Measurements from ENCODE around the gene ERFE. TPM values are rescaled to one million over a fixed set of nuclear protein-coding genes. Genes with fewer than 3 reads are reported as not detected.
A peak's percentile ranks its signal among the peaks of the same experiment; 100 is the strongest.

The ERFE gene
- total RNA-seq, 4 donors from 2014 or later: 0.46 to 3.3 (median 1.3) TPM

DNA sequence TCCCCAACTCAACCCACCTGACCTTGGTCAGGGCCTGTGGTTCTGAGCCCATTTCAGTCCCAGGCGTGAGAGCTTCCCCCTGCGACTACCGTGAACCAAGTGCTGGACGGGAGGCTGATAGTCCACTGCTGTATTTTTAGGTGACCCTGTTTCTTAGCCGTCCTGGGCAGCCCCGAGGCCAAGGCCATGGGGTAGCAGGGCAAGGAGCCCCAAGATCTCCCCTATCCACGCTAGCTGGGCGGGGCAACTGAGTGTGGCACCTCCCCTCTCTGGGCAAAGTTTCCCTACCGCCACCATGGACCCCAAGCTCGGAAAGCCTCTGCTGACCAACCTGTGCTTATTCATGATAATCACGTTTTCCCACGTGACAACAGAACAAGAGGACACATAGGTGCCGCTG lies 20.9 kb upstream of the ERFE start:
- Histone ChIP-seq H3K27ac (peak overlapping the region; percentile 91 to 100 (median 98)), H3K4me3 (peak overlapping the region in 3 of 4 donors; percentile 56 to 89 (median 86)), H3K9me3 (no peaks in the 10 kb centered on the region), H3K27me3 (no peaks in the 10 kb centered on the region), H3K4me1 (peaks cover 54 to 61% of the 10 kb centered on the region in 2 donors), H3K36me3 (peaks cover 0 to 12% of the 10 kb centered on the region in 2 donors)
- TF ChIP-seq, protein P1, sequence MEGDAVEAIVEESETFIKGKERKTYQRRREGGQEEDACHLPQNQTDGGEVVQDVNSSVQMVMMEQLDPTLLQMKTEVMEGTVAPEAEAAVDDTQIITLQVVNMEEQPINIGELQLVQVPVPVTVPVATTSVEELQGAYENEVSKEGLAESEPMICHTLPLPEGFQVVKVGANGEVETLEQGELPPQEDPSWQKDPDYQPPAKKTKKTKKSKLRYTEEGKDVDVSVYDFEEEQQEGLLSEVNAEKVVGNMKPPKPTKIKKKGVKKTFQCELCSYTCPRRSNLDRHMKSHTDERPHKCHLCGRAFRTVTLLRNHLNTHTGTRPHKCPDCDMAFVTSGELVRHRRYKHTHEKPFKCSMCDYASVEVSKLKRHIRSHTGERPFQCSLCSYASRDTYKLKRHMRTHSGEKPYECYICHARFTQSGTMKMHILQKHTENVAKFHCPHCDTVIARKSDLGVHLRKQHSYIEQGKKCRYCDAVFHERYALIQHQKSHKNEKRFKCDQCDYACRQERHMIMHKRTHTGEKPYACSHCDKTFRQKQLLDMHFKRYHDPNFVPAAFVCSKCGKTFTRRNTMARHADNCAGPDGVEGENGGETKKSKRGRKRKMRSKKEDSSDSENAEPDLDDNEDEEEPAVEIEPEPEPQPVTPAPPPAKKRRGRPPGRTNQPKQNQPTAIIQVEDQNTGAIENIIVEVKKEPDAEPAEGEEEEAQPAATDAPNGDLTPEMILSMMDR (IDR thresholded peaks at IDR 0.05 in 4 of 5, conservative IDR thresholded peaks at IDR 0.05 in 1 of 5): no peak
- TF ChIP-seq POLR2A (IDR thresholded peaks at IDR 0.05): no peak
- intact Hi-C loops (cut with DNase I; ENCODE audit: low total_unique reads) (loop anchor here (2.0 to 5.0 kb wide), 3 partner anchors 94 to 279 kb away; partner anchors contain the start of gene RAMP1), in situ Hi-C loops (cut with MboI; ENCODE audit: low sequenced_read_pairs in 4 of 4) (no loop called here)
- no peak for DNase-seq
- ATAC-seq: peak; percentile 12 to 25

- peak; percentile 93 to 94 for TF ChIP-seq POLR2A (IDR thresholded peaks at IDR 0.05)
- TF ChIP-seq, protein P1 (IDR thresholded peaks at IDR 0.05 in 4 of 5, conservative IDR thresholded peaks at IDR 0.05 in 1 of 5): no peak
- no peaks in the 10 kb centered on the region for H3K9me3 ChIP-seq
- intact Hi-C loops (cut with DNase I; ENCODE audit: low total_unique reads) (loop anchor here (2.0 to 5.0 kb wide), 2 partner anchors 94 to 280 kb away; partner anchors contain the start of gene RAMP1), in situ Hi-C loops (cut with MboI; ENCODE audit: low sequenced_read_pairs in 4 of 4) (no loop called here)
- H3K4me1 ChIP-seq: peaks cover 60 to 67% of the 10 kb centered on the region in 2 donors
- peak within 1 kb of the TSS; percentile 91 to 100 (median 98) for H3K27ac ChIP-seq
- DNase-seq (peak; percentile 91 to 96), ATAC-seq (peak; percentile 50 to 59)
- H3K4me3 ChIP-seq: peak within 1 kb of the TSS; percentile 56 to 89 (median 80)
- H3K36me3 ChIP-seq: peaks cover 0 to 12% of the 10 kb centered on the region in 2 donors
- H3K27me3 ChIP-seq: no peaks in the 10 kb centered on the region
Observed at GRCh38 chr2:238138331-238139195, 20.2 kb upstream of the ERFE start, which contains the start of gene KLHL30. TSS of gene KLHL30 (plus strand) at chr2:238138668. CDS start at chr2:238140755, 2,087 bp downstream.

DNA sequence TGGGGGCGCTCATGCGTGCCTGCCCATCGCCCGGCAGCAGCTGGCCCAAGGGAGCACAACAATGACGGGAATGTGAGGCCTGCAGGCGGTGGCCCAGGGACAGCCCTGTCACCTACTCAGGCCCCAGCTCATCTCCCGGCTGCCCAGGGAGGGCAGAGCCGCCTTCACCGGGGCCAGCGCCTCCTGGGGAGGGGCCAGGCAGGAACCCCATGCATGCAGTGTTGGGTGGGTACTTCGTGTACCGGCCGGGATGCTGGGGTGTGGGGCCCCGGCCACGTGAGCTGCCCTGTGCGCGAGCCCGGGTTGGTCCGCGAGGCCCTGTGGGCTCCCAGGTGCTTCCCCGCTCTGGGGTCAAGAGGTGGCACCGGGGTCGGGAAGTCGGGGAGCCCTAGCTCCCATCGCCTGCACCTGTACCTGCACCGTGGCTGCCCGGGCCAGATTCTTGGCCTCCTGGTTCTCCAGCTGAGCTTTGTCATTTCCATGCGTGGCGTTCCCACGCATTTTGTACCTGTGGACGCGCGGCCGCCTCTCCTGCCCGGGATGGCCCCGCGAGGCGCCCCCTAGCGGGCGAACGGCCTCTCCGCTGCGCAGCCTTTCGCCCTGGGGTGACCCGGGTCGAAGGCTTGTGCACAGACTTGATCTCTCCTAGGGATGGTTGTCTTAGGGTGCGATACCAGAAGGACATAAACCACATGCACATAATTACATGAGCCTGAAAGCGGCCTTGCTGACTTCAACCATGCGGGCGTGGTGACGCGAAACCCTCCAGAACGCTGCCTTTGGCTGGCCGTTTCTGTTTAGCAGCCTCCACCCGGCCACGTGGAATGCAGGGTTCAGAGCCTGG lies 19.4 kb upstream of the ERFE start:
- in situ Hi-C loops (cut with MboI; ENCODE audit: low sequenced_read_pairs in 4 of 4): no loop called here
- Histone ChIP-seq H3K4me3 (peak overlapping the region; percentile 56 to 89 (median 80)), H3K27ac (peak overlapping the region; percentile 91 to 100 (median 98)), H3K9me3 (no peaks in the 10 kb centered on the region), H3K4me1 (peaks cover 67 to 72% of the 10 kb centered on the region in 2 donors), H3K27me3 (no peaks in the 10 kb centered on the region), H3K36me3 (peaks cover 0 to 12% of the 10 kb centered on the region in 2 donors)
- ATAC-seq (peak; percentile 3), DNase-seq (peak; percentile 38 to 65)
- TF ChIP-seq POLR2A (IDR thresholded peaks at IDR 0.05): no peak
- TF ChIP-seq, protein P1 (IDR thresholded peaks at IDR 0.05 in 4 of 5, conservative IDR thresholded peaks at IDR 0.05 in 1 of 5): peak; percentile 51 to 96 (median 89)
- intact Hi-C loops (cut with DNase I; ENCODE audit: low total_unique reads): loop anchor here (2.0 to 5.0 kb wide), 2 partner anchors 93 to 281 kb away; partner anchors contain the start of gene RAMP1

- TF ChIP-seq, protein P1 (IDR thresholded peaks at IDR 0.05 in 4 of 5, conservative IDR thresholded peaks at IDR 0.05 in 1 of 5): no peak
- no peak for TF ChIP-seq POLR2A (IDR thresholded peaks at IDR 0.05)
- in situ Hi-C loops (cut with MboI; ENCODE audit: low sequenced_read_pairs in 4 of 4): no loop called here
- no peak for ATAC-seq
- Histone ChIP-seq H3K36me3 (peaks cover 0 to 12% of the 10 kb centered on the region in 2 donors), H3K4me3 (peak overlapping the region in 3 of 4 donors; percentile 73 to 89 (median 86)), H3K27ac (peak overlapping the region; percentile 91 to 100 (median 98)), H3K4me1 (peaks cover 65 to 70% of the 10 kb centered on the region in 2 donors), H3K9me3 (no peaks in the 10 kb centered on the region), H3K27me3 (no peaks in the 10 kb centered on the region)
- intact Hi-C loops (cut with DNase I; ENCODE audit: low total_unique reads): no loop called here
- DNase-seq: no peak
Observed at GRCh38 chr2:238140040-238140439, 18.7 kb upstream of the ERFE start.

All from gastrocnemius medialis (tissue), 4 donors.